Hair follicle dermal papilla cell (primary cell): Measurements from ENCODE around the gene RIBC2. TPM values are rescaled to one million over a fixed set of nuclear protein-coding genes. Genes with fewer than 3 reads are reported as not detected.

Experiments
- total RNA-seq: library from RNA; depleted of rRNA; stranded (reverse); fragments of >200 nt; gene quantifications from 2 replicates; pipeline ENCODE4 v1.2.3, GENCODE V29; 2012

The RIBC2 gene
- total RNA-seq = 0.16 TPM in 1 of 2 replicates, not detected in the other

GRCh38 chr22:45413368-45414211, at the start of gene RIBC2, which contains the start of gene SMC1B:
RIBC2 (plus strand) TSS chr22:45413693; CDS start chr22:45413887, 194 bp downstream.
SMC1B (minus strand) TSS chr22:45413599; CDS start chr22:45413567, 32 bp downstream.

Other genes starting within 250 kb of the RIBC2 start
- 29.5 and 59.9 TPM in 2 replicates for gene NUP50, start 249.8 kb upstream of the RIBC2 start, total RNA-seq
- gene KIAA0930, start 172.8 kb upstream of the RIBC2 start, total RNA-seq = 93.7 and 109 TPM in 2 replicates
- not detected in 2 replicates for gene UPK3A, start 128.7 kb upstream of the RIBC2 start, total RNA-seq
- 29.7 and 46.0 TPM in 2 replicates for gene FAM118A, start 103.8 kb upstream of the RIBC2 start, total RNA-seq
- not detected in 2 replicates for gene SMC1B, start 94 bp upstream of the RIBC2 start, total RNA-seq
- 470 and 528 TPM in 2 replicates for gene FBLN1, start 89.2 kb downstream of the RIBC2 start, total RNA-seq